Measurements from ENCODE around the gene TSFM.

The TSFM gene

GRCh38 chr12:57782608-57783465 lies at the start of gene TSFM:
TSFM (plus strand) TSS chr12:57782787; CDS start chr12:57782802, 15 bp downstream.
- peaks cover 7% of the 10 kb centered on the region for H3K36me3 Mint-ChIP-seq
- H3K27me3 Mint-ChIP-seq = no peaks in the 10 kb centered on the region
- H3K9me3 Mint-ChIP-seq = no peaks in the 10 kb centered on the region
- H3K4me3 Mint-ChIP-seq = peak within 1 kb of the TSS; percentile 99
- peak within 1 kb of the TSS; percentile 95 for H3K27ac Mint-ChIP-seq
- DNase-seq (ENCODE audit: low spot score in 2 of 2) (peak; percentile 94 to 97), ATAC-seq (ENCODE audit: low read depth) (peak; percentile 87)
- peaks cover 20% of the 10 kb centered on the region for H3K4me1 Mint-ChIP-seq

GRCh38 chr12:57733928-57734327 lies 48.7 kb upstream of the TSFM start:
- Mint-ChIP-seq H3K27me3 (no peaks in the 10 kb centered on the region), H3K4me1 (peaks cover 9% of the 10 kb centered on the region), H3K27ac (no peak overlapping the region), H3K36me3 (peaks cover 34% of the 10 kb centered on the region), H3K4me3 (no peak overlapping the region), H3K9me3 (no peaks in the 10 kb centered on the region)
- no peak for ATAC-seq (ENCODE audit: low read depth)
- no peak for DNase-seq (ENCODE audit: low spot score in 2 of 2)

- no peaks in the 10 kb centered on the region for H3K9me3 Mint-ChIP-seq
- H3K27ac Mint-ChIP-seq = peak overlapping the region; percentile 15
- peaks cover 10% of the 10 kb centered on the region for H3K4me1 Mint-ChIP-seq
- H3K4me3 Mint-ChIP-seq = no peak overlapping the region
- no peak for ATAC-seq (ENCODE audit: low read depth)
- peaks cover 34% of the 10 kb centered on the region for H3K36me3 Mint-ChIP-seq
- no peak for DNase-seq (ENCODE audit: low spot score in 2 of 2)
- H3K27me3 Mint-ChIP-seq = no peaks in the 10 kb centered on the region
Measured at GRCh38 chr12:57734591-57734990, 48.0 kb upstream of the TSFM start.

GRCh38 chr12:57735198-57735855 lies 47.3 kb upstream of the TSFM start:
- Mint-ChIP-seq H3K27me3 (no peaks in the 10 kb centered on the region), H3K4me3 (no peak overlapping the region), H3K27ac (no peak overlapping the region), H3K36me3 (peaks cover 32% of the 10 kb centered on the region), H3K4me1 (peaks cover 10% of the 10 kb centered on the region), H3K9me3 (no peaks in the 10 kb centered on the region)
- no peak for ATAC-seq (ENCODE audit: low read depth)
- no peak for DNase-seq (ENCODE audit: low spot score in 2 of 2)

- Mint-ChIP-seq H3K4me1 (peaks cover 17% of the 10 kb centered on the region), H3K4me3 (no peak overlapping the region), H3K27ac (peak overlapping the region; percentile 57), H3K27me3 (no peaks in the 10 kb centered on the region), H3K36me3 (peaks cover 27% of the 10 kb centered on the region), H3K9me3 (no peaks in the 10 kb centered on the region)
- ATAC-seq (ENCODE audit: low read depth) (no peak), DNase-seq (ENCODE audit: low spot score in 2 of 2) (no peak)
Measured at GRCh38 chr12:57735952-57736740, 46.4 kb upstream of the TSFM start.

GRCh38 chr12:57736741-57737466 lies 45.7 kb upstream of the TSFM start:
- H3K36me3 Mint-ChIP-seq = peaks cover 21% of the 10 kb centered on the region
- ATAC-seq (ENCODE audit: low read depth) (no peak), DNase-seq (ENCODE audit: low spot score in 2 of 2) (no peak)
- H3K4me3 Mint-ChIP-seq = no peak overlapping the region
- H3K27ac Mint-ChIP-seq = peak overlapping the region; percentile 57
- H3K9me3 Mint-ChIP-seq = no peaks in the 10 kb centered on the region
- H3K4me1 Mint-ChIP-seq = peaks cover 24% of the 10 kb centered on the region
- no peaks in the 10 kb centered on the region for H3K27me3 Mint-ChIP-seq

GRCh38 chr12:57737467-57738460 lies 44.8 kb upstream of the TSFM start:
- H3K27me3 Mint-ChIP-seq = no peaks in the 10 kb centered on the region
- H3K9me3 Mint-ChIP-seq = no peaks in the 10 kb centered on the region
- H3K4me3 Mint-ChIP-seq = no peak overlapping the region
- ATAC-seq (ENCODE audit: low read depth) (no peak), DNase-seq (ENCODE audit: low spot score in 2 of 2) (no peak)
- H3K27ac Mint-ChIP-seq = no peak overlapping the region
- peaks cover 18% of the 10 kb centered on the region for H3K36me3 Mint-ChIP-seq
- H3K4me1 Mint-ChIP-seq = peaks cover 30% of the 10 kb centered on the region

GRCh38 chr12:57738661-57739237 lies 43.8 kb upstream of the TSFM start, which contains the start of gene AGAP2:
AGAP2 (minus strand) TSS chr12:57738742; CDS start chr12:57738246, 496 bp downstream.
- DNase-seq (ENCODE audit: low spot score in 2 of 2) = no peak

GRCh38 chr12:57739387-57739786 lies 43.2 kb upstream of the TSFM start:
- H3K4me3 Mint-ChIP-seq = peak overlapping the region; percentile 46
- H3K36me3 Mint-ChIP-seq = peaks cover 9% of the 10 kb centered on the region
- H3K27ac Mint-ChIP-seq = peak overlapping the region; percentile 60
- H3K27me3 Mint-ChIP-seq = no peaks in the 10 kb centered on the region
- ATAC-seq (ENCODE audit: low read depth) = no peak
- H3K4me1 Mint-ChIP-seq = peaks cover 36% of the 10 kb centered on the region
- H3K9me3 Mint-ChIP-seq = no peaks in the 10 kb centered on the region
- no peak for DNase-seq (ENCODE audit: low spot score in 2 of 2)

More at GRCh38 chr12:57738661-57739237, 43.8 kb upstream of the TSFM start, which contains the start of gene AGAP2:
- Mint-ChIP-seq H3K9me3 (no peaks in the 10 kb centered on the region), H3K4me1 (peaks cover 33% of the 10 kb centered on the region), H3K4me3 (peak within 1 kb of the TSS; percentile 46), H3K27me3 (no peaks in the 10 kb centered on the region), H3K36me3 (peaks cover 13% of the 10 kb centered on the region), H3K27ac (peak within 1 kb of the TSS; percentile 60)
- ATAC-seq (ENCODE audit: low read depth) = no peak

- peak overlapping the region; percentile 87 for H3K27ac Mint-ChIP-seq
- H3K4me1 Mint-ChIP-seq = peaks cover 38% of the 10 kb centered on the region
- H3K36me3 Mint-ChIP-seq = peaks cover 7% of the 10 kb centered on the region
- ATAC-seq (ENCODE audit: low read depth) = no peak
- no peak for DNase-seq (ENCODE audit: low spot score in 2 of 2)
- H3K4me3 Mint-ChIP-seq = no peak overlapping the region
- no peaks in the 10 kb centered on the region for H3K9me3 Mint-ChIP-seq
- H3K27me3 Mint-ChIP-seq = no peaks in the 10 kb centered on the region
Measured at GRCh38 chr12:57739914-57740538, 42.6 kb upstream of the TSFM start.

- Mint-ChIP-seq H3K27ac (peak overlapping the region; percentile 87), H3K27me3 (no peaks in the 10 kb centered on the region), H3K36me3 (peaks cover 7% of the 10 kb centered on the region), H3K4me3 (peak overlapping the region; percentile 90), H3K9me3 (no peaks in the 10 kb centered on the region), H3K4me1 (peaks cover 43% of the 10 kb centered on the region)
- ATAC-seq (ENCODE audit: low read depth) (peak; percentile 37), DNase-seq (ENCODE audit: low spot score in 2 of 2) (peak; percentile 32 to 42)
Measured at GRCh38 chr12:57740656-57741412, 41.8 kb upstream of the TSFM start.

Measured in memory B cell (primary cell).